H9 (cell line): ENCODE measurements around the gene C19orf53. TPM values are rescaled to one million over a fixed set of nuclear protein-coding genes. Genes with fewer than 3 reads are reported as not detected.

ENCODE experiments used
- DNase-seq: peaks from one replicate; pipeline ENCODE4 v3.0.0-alpha.2; 2017
- H2AFZ ChIP-seq: one replicate; pipeline ENCODE4 v1.6.1; 2013; ENCODE audit warnings: mild to moderate bottlenecking, low read length, control low read depth, moderate library complexity
- H2AK5ac ChIP-seq: 2 replicates; pipeline ENCODE4 v1.6.1; 2013; ENCODE audit warnings: low read length, control low read depth, mixed read lengths; ENCODE audit not compliant: insufficient read length
- H2BK120ac ChIP-seq: one replicate; pipeline ENCODE4 v1.6.1; 2013; ENCODE audit warnings: low read depth, mild to moderate bottlenecking, low read length, control low read depth, inconsistent platforms; ENCODE audit not compliant: poor library complexity, severe bottlenecking
- H2BK12ac ChIP-seq: 2 replicates; pipeline ENCODE4 v1.6.1; 2013; ENCODE audit warnings: low read length, control low read depth, mixed read lengths, low read depth; ENCODE audit not compliant: insufficient read length
- H2BK15ac ChIP-seq: 2 replicates; pipeline ENCODE4 v1.6.1; 2013; ENCODE audit warnings: low read depth, low read length, control low read depth
- H2BK20ac ChIP-seq: one replicate; pipeline ENCODE4 v1.6.1; 2013; ENCODE audit warnings: low read depth, mild to moderate bottlenecking, low read length, control low read depth, inconsistent platforms; ENCODE audit not compliant: poor library complexity, severe bottlenecking
- H2BK5ac ChIP-seq: 2 replicates; pipeline ENCODE4 v1.6.1; 2013; ENCODE audit warnings: low read length, control low read depth, mixed read lengths; ENCODE audit not compliant: insufficient read length
- H3K14ac ChIP-seq: 2 replicates; pipeline ENCODE4 v1.6.1; 2013; ENCODE audit warnings: low read length, control low read depth; ENCODE audit not compliant: insufficient read depth
- H3K18ac ChIP-seq: 2 replicates; pipeline ENCODE4 v1.6.1; 2013; ENCODE audit warnings: low read depth, mild to moderate bottlenecking, mixed read lengths, low read length, control low read depth; ENCODE audit not compliant: insufficient read length
- H3K23ac ChIP-seq: 2 replicates; pipeline ENCODE4 v1.6.1; 2013; ENCODE audit warnings: low read length, control low read depth, mixed read lengths, low read depth; ENCODE audit not compliant: insufficient read length
- H3K23me2 ChIP-seq: 2 replicates; pipeline ENCODE4 v1.6.1; 2013; ENCODE audit warnings: low read depth, mild to moderate bottlenecking, mixed read lengths, low read length, control low read depth; ENCODE audit not compliant: insufficient read length, poor library complexity, severe bottlenecking
- H3K27ac ChIP-seq: 2 replicates; pipeline ENCODE4 v1.5.1; 2013; ENCODE audit warnings: low read length, control low read depth, mixed read lengths, low read depth; ENCODE audit not compliant: insufficient read length
- H3K27me3 ChIP-seq: 2 replicates; pipeline ENCODE4 v1.6.1; 2013; ENCODE audit warnings: low read length, control low read depth, inconsistent platforms; ENCODE audit not compliant: insufficient read depth
- H3K4ac ChIP-seq: 2 replicates; pipeline ENCODE4 v1.6.1; 2013; ENCODE audit warnings: low read depth, mild to moderate bottlenecking, control low read depth, inconsistent platforms, low read length, moderate library complexity
- H3K4me1 ChIP-seq: 2 replicates; pipeline ENCODE4 v1.6.1; 2013; ENCODE audit warnings: low read length, control low read depth, inconsistent platforms; ENCODE audit not compliant: insufficient read depth
- H3K4me2 ChIP-seq: 2 replicates; pipeline ENCODE4 v1.6.1; 2013; ENCODE audit warnings: low read length, control low read depth, mixed read lengths; ENCODE audit not compliant: insufficient read length, insufficient read depth
- H3K56ac ChIP-seq: 2 replicates; pipeline ENCODE4 v1.6.1; 2013; ENCODE audit warnings: low read depth, mild to moderate bottlenecking, mixed read lengths, low read length, control low read depth; ENCODE audit not compliant: insufficient read length
- H3K79me1 ChIP-seq: 2 replicates; pipeline ENCODE4 v1.6.1; 2013; ENCODE audit warnings: low read depth, mild to moderate bottlenecking, moderate library complexity, low read length, control low read depth, inconsistent platforms; ENCODE audit not compliant: insufficient read depth, poor library complexity, severe bottlenecking
- H3K79me2 ChIP-seq: 2 replicates; pipeline ENCODE4 v1.6.1; 2013; ENCODE audit warnings: low read length, control low read depth, inconsistent platforms; ENCODE audit not compliant: insufficient read depth
- H3K9ac ChIP-seq: 2 replicates; pipeline ENCODE4 v1.6.1; 2013; ENCODE audit warnings: low read length, control low read depth, mixed read lengths; ENCODE audit not compliant: insufficient read length; ENCODE audit errors: extremely low read depth
- H3K9me3 ChIP-seq: one replicate; pipeline ENCODE4 v1.6.1; 2013; ENCODE audit warnings: low read depth, low read length, inconsistent platforms; ENCODE audit not compliant: control insufficient read depth
- H3T11ph ChIP-seq: one replicate; pipeline ENCODE4 v1.6.1; 2013; ENCODE audit warnings: mild to moderate bottlenecking, low read length, control low read depth, inconsistent platforms
- H4K20me1 ChIP-seq: one replicate; pipeline ENCODE4 v1.6.1; 2013; ENCODE audit not compliant: control insufficient read depth, insufficient read length, insufficient read depth
- H4K5ac ChIP-seq: 2 replicates; pipeline ENCODE4 v1.6.1; 2013; ENCODE audit warnings: low read depth, mild to moderate bottlenecking, mixed read lengths, low read length, control low read depth; ENCODE audit not compliant: insufficient read length
- H4K8ac ChIP-seq: replicated peaks from 2 replicates; pipeline ENCODE4 v1.6.1; 2013; ENCODE audit warnings: low read length, control low read depth, mixed read lengths, low read depth; ENCODE audit not compliant: insufficient read length
- H4K91ac ChIP-seq: 2 replicates; pipeline ENCODE4 v1.6.1; 2013; ENCODE audit warnings: low read depth, mild to moderate bottlenecking, moderate library complexity, mixed read lengths, low read length, control low read depth; ENCODE audit not compliant: insufficient read length
- H3K27ac Mint-ChIP-seq, 3 experiments: 2 replicates in 2 of 3; 3 replicates in 1 of 3; pipeline ENCODE4 v1.8.0; 2020 to 2021; ENCODE audit warnings: mixed read lengths in 3 of 3, mild to moderate bottlenecking in 1 of 3, moderate library complexity in 1 of 3
- H3K27me3 Mint-ChIP-seq: 2 replicates; pipeline ENCODE4 v1.8.0; 2021; ENCODE audit warnings: low read depth, mild to moderate bottlenecking, moderate library complexity, mixed read lengths
- H3K36me3 Mint-ChIP-seq, 3 experiments: 2 replicates in 2 of 3; 3 replicates in 1 of 3; pipeline ENCODE4 v1.8.0; 2020 to 2021; ENCODE audit warnings: low read depth in 3 of 3, mixed read lengths in 3 of 3; ENCODE audit not compliant: insufficient read depth in 1 of 3
- H3K4me1 Mint-ChIP-seq, 2 experiments: 2 replicates each; pipeline ENCODE4 v1.8.0; 2020; ENCODE audit warnings: mixed read lengths in 2 of 2
- H3K4me3 Mint-ChIP-seq, 2 experiments: 2 replicates in 1 of 2; 3 replicates in 1 of 2; pipeline ENCODE4 v1.8.0; 2020 to 2021; ENCODE audit warnings: mild to moderate bottlenecking in 2 of 2, mixed read lengths in 2 of 2, moderate library complexity in 1 of 2
- H3K9me3 Mint-ChIP-seq, 2 experiments: 2 replicates in 1 of 2; 3 replicates in 1 of 2; pipeline ENCODE4 v1.8.0; 2020; ENCODE audit warnings: mild to moderate bottlenecking in 2 of 2, mixed read lengths in 2 of 2, moderate library complexity in 1 of 2
- CTCF ChIP-seq: fragments of 200-600 bp; sonication (generic); conservative IDR thresholded peaks from 3 replicates; pipeline ENCODE4 v1.8.0; 2021; ENCODE audit warnings: antibody characterized with exemption, mild to moderate bottlenecking
- WGBS: extraction: QIAGEN DNeasy Blood & Tissue Kit; methylation state at CpG from one replicate; pipeline ENCODE4 v1.1.7; 2013; ENCODE audit warnings: missing lambda C conversion rate, low lambda C conversion rate, mixed read lengths; ENCODE audit not compliant: insufficient read length; ENCODE audit errors: extremely low coverage; 5-methylcytosine and 5-hydroxymethylcytosine counted together
- total RNA-seq: library from RNA; stranded (reverse); gene quantifications from 2 replicates; pipeline ENCODE4 v1.2.1, GENCODE V29; 2021

The C19orf53 gene
- total RNA-seq, 1 experiment from 2014 or later = 129 TPM

GRCh38 chr19:13794757-13795589 lies 20.7 kb downstream of the C19orf53 start, which contains the start of gene ZSWIM4:
ZSWIM4 (plus strand) TSS chr19:13795443; CDS start chr19:13795649, 206 bp downstream.
- Histone ChIP-seq H4K91ac (no peak within 1 kb of the TSS), H3K23ac (no peak within 1 kb of the TSS), H3K23me2 (peaks cover 5% of the 10 kb centered on the region), H3K56ac (no peak within 1 kb of the TSS), H2BK5ac (no peak within 1 kb of the TSS), H2BK20ac (no peak within 1 kb of the TSS), H4K20me1 (no peaks in the 10 kb centered on the region), H3K27me3 (no peaks in the 10 kb centered on the region), H2BK12ac (peak within 1 kb of the TSS; percentile 11), H2AFZ (no peak within 1 kb of the TSS), H3K9me3 (no peaks in the 10 kb centered on the region), H3K14ac (peak within 1 kb of the TSS; percentile 72), H4K5ac (no peak within 1 kb of the TSS), H4K8ac (no peak within 1 kb of the TSS), H2BK15ac (no peak within 1 kb of the TSS; the same call in 1 of the 2 replicates), H3K27ac (no peak within 1 kb of the TSS), H3K4me1 (no peaks in the 10 kb centered on the region), H3K9ac (peak within 1 kb of the TSS; percentile 67), H3K4ac (no peak within 1 kb of the TSS; the same call in 1 of the 2 replicates), H3T11ph (no peak within 1 kb of the TSS), H3K79me2 (no peaks in the 10 kb centered on the region), H2BK120ac (no peak within 1 kb of the TSS), H3K4me2 (peak within 1 kb of the TSS; percentile 83), H3K79me1 (no peaks in the 10 kb centered on the region), H2AK5ac (no peak within 1 kb of the TSS), H3K18ac (peak within 1 kb of the TSS; percentile 72)
- peak; percentile 100 for DNase-seq
- peak within 1 kb of the TSS; percentile 89 to 97 for H3K4me3 Mint-ChIP-seq
- H3K36me3 Mint-ChIP-seq = peaks cover 0 to 11% (median 8%) of the 10 kb centered on the region in 3 experiments; a peak in 5 of 7 replicates
- whole genome bisulfite sequencing = no CpG with 5 or more reads among the region's 71 CpGs
- no peak for TF ChIP-seq CTCF
- peaks cover 15 to 17% of the 10 kb centered on the region in 2 experiments for H3K4me1 Mint-ChIP-seq
- no peaks in the 10 kb centered on the region for H3K27me3 Mint-ChIP-seq
- H3K27ac Mint-ChIP-seq = peak within 1 kb of the TSS; percentile 90 to 94 (median 93)
- H3K9me3 Mint-ChIP-seq = no peaks in the 10 kb centered on the region
